Erythroblast (primary cell): ENCODE measurements around the gene LILRB2.
"Not testable (repeated sequence)": the region's sequence is repeated elsewhere in the genome, so short reads cannot be mapped to it uniquely, and the experiment has no call there.

Experiments
- DNase-seq, 2 experiments: peaks; one replicate each; lab custom pipeline; 2025; lab: John Stamatoyannopoulos, UW
- GATA1 ChIP-seq: IDR thresholded peaks from 2 replicates; pipeline ENCODE4 v1.6.1; 2011; ENCODE audit warnings: low read depth, mild to moderate bottlenecking, control low read depth, low read length, moderate library complexity
- POLR2A ChIP-seq: IDR thresholded peaks from 2 replicates; pipeline ENCODE4 v1.6.1; 2011; ENCODE audit warnings: mild to moderate bottlenecking, low read length

LILRB2 gene

GRCh38 chr19:54287456-54287855 is 6.5 kb upstream of the LILRB2 start:
- DNase-seq = no peak
- no peak for TF ChIP-seq GATA1

- not testable (repeated sequence) for DNase-seq
Observed at GRCh38 chr19:54286283-54286682, 5.4 kb upstream of the LILRB2 start.

GRCh38 chr19:54285427-54286056 is 4.6 kb upstream of the LILRB2 start:
- DNase-seq = not testable (repeated sequence)

- no peak for DNase-seq
- TF ChIP-seq GATA1 (no peak), POLR2A (no peak)
Observed at GRCh38 chr19:54282686-54283470, 2.0 kb upstream of the LILRB2 start.

DNA sequence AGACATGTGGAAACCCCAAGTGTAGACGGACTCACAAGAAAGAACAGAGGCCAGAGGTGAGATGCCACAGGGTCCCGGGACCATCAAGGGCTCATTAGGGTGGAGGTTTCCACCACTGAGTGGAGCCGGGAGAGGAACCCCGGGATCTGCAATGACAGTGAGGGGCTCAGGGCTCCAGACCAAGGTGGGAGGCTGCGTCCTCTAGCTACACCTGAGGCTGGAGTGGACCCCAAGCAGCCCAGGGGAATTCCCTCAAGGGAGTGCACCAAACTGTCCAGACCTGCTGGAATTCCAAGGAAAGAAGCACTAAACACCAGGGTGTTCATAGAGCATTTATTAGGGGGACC is 792 bp upstream of the LILRB2 start:
- not testable (repeated sequence) for DNase-seq

GRCh38 chr19:54280441-54280840 is 469 bp downstream of the LILRB2 start:
- DNase-seq = not testable (repeated sequence)

DNA sequence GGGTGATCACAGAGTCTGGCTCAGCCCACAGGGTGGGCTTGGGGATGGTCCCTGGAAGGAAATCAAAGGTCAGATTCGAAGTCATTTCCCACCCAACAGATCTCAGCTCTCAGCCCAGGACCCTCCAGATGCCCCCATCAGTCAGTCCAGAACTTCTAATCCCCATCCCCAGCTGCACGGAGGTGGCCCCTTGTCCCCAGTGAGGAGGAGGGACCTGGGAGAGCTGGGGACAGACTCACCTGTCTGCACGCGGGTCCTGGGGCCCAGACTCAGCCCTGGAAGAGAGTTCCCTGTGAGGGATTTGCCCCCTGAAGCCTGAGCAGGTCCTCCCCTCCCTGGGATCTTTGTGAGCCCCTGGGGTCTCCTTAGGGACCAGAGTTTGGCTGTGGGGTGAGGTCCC is 885 bp downstream of the LILRB2 start:
- DNase-seq = not testable (repeated sequence)

DNA sequence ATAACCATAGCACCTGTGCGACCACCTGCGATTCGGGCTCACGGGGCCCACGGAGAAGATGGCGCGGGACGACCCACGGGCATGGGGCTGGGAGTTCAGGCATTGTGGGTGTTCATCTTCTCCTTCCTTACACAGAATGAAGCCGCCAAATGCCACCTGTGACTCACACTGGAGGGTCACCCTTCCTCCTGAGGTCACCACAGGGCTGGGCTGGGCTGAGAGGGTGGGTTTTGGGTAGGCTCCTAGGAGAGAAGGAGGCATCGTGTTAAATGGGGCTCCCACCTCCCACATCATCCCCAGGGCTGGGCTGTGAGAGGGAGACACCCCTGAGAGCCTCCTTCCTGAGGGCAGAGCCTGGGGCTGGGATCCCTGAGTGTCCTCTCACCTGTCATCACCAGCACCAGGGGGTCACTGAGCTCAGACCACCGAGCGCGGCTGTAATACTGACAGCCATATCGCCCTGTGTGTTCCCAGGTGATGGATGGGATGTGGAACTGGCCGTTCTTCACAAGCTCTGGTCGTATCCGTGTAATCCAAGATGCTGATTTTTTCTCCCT is 1.4 kb downstream of the LILRB2 start:
- no peak for DNase-seq
- TF ChIP-seq POLR2A (no peak), GATA1 (no peak)

GRCh38 chr19:54278571-54279195 is 2.2 kb downstream of the LILRB2 start:
- DNase-seq = not testable (repeated sequence)

DNA sequence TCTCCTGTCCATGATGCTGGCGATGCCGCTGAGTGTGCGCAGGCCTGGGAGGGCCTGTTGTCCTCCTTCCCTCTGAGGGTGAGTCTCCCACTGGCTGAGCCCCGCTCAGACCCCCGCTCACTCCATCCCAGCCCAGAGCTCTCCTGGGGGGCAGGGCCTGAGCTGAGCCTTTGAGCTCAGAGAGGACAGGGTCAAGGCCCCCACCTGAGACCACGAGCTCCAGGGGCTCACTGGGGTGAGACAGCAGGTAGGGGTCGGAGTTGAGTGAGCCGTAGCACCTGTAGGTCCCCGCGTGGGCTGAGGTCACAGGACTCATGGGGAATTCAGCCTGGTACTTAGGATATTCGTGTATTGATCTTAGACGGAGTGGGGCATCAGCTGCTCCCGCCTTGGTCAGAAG is 2.9 kb downstream of the LILRB2 start:
- DNase-seq = not testable (repeated sequence)

- DNase-seq = not testable (repeated sequence)
Observed at GRCh38 chr19:54277111-54277615, 3.7 kb downstream of the LILRB2 start.

DNA sequence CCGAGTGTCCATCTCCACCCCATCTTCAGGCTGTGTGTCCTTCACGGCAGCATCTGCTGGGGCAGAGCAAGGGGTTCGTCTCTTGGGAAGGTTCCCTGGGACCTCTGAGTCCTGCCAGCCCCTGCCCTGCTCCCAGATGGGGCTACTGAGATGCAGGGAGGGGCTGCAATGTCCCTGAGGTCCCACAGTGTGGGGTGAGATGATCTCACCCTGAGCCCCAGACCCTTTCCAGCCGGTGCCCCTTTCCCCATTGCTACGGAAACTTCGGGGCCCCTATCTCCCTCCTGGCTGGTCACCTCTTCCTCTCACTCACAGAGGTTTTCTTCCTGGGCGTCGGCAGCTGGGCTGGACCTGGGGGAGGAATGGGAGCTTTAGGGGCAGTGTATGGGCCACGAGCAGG is 5.0 kb downstream of the LILRB2 start:
- TF ChIP-seq GATA1 (no peak), POLR2A (no peak)
- no peak for DNase-seq

DNA sequence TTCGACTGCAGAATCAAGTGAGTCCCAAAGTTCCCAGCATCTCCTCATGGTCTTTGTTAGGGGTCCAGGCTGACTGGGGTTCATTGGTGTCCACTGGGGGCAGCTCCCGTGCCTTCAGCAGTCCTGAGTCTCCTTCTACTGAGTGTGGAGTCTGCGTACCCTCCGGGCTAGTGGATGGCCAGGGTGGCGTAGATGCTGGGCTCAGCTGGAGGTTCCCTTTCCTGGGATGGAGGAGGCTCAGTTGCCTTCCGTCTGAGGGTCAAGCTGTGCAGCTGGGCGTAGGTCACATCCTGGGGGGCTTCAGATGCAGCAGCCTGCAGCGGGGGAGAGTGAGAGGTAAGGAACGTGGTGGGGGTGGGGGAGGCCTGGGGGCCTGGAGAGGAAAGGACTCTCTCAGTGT is 6.4 kb downstream of the LILRB2 start:
- DNase-seq = not testable (repeated sequence)

DNA sequence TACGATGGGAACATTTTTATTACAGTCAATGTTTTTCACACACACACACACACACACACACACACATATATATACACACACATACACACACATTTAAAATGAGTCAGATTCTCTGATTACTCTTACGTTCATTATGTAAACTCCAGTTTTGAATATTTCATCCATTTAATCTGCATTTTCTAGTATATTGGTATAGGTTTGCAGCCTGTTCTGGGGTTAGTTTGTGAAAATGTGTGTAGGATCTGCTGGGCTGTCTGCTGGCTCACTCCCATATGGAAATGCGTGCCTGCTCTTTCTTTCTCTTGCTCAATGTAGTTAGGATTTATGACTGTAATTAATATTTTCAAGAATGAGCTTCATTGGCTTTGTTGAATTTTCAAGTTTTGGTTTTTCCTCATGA is 7.1 kb downstream of the LILRB2 start:
- no peak for TF ChIP-seq GATA1
- TF ChIP-seq POLR2A = no peak
- no peak for DNase-seq

DNA sequence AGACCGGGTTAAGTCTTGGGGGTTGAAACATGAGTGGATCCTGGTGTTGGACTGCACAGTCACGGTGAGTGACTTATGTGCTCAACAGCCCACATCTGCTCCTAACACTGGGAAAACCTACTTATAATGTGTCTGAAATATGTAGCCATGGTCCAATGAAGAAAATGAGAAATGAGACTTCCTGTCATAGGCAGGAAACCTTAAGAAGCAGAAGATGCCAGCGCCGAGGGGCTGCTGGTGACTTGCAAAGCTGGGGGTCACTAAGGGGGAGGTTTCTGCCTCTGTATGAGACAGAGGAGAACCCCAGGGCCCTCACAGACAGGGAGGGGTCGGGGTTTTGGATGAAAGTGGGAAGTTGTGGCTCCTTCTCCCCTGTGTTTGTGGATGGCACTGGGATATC is 8.7 kb downstream of the LILRB2 start:
- DNase-seq = not testable (repeated sequence)

DNA sequence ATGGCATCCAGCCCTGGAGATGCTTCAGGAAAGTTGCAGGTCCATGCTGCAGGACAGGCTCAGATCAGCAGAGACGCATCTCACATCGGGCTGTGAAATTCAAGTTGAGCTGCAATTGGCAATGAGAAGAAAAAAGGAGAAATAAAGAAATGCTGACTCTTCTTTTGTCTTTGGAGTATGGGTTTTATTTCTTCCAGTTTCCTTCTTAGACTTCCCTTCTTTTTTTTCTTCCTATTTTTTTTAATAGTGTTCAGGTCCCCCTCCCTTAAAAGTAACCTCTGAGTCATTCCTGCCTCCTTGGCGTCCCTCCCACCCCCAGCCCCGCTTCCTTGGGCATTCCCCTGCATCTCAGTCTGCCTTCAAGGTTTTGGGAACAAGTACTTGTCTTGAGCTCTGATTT is 9.3 kb downstream of the LILRB2 start:
- DNase-seq = not testable (repeated sequence)
